Ishikawa (cell line): ENCODE results near the gene GLYATL2.

ENCODE experiments used
- CEBPB ChIP-seq: IDR thresholded peaks from 2 replicates; pipeline ENCODE4 v1.6.1; 2012
- RAD21 ChIP-seq: IDR thresholded peaks from 2 replicates; pipeline ENCODE4 v1.6.1; 2012; ENCODE audit warnings: low read depth
- TAF1 ChIP-seq: IDR thresholded peaks from 2 replicates; pipeline ENCODE4 v1.6.1; 2012; ENCODE audit warnings: low read depth, mild to moderate bottlenecking
- TCF12 ChIP-seq: IDR thresholded peaks from 2 replicates; pipeline ENCODE4 v1.6.1; 2012; ENCODE audit warnings: low read depth
- YY1 ChIP-seq: IDR thresholded peaks from 2 replicates; pipeline ENCODE4 v1.6.1; 2012; ENCODE audit warnings: low read depth

DNA sequence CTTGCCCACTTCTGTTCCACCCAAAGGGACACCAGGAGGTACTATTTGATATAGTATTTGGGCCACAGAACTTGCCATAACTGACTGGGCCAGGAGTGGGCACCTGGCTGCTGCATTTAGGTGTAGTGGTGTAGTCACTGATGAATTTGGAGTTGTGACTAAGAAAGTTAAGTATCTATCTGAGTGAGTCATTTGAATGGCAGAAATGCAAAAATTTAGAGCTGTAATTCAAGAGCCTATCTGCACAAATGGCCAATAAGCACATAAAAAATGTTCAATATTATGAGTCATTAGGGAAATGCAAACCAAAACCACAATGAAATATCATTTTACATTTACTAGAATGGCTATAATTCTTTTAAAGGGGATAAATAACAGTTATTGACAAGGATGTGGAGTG lies 14.7 kb downstream of the GLYATL2 start:
- no peak for TF ChIP-seq CEBPB
- no peak for TF ChIP-seq TCF12
- no peak for TF ChIP-seq RAD21
- no peak for TF ChIP-seq TAF1
- TF ChIP-seq YY1: no peak
